GM12864 (cell line): ENCODE measurements around the gene GSE1.

Experiments used
- DNase-seq: peaks from one replicate; pipeline ENCODE4 v3.0.0-alpha.2; 2011; ENCODE audit warnings: low read depth
- H3K4me3 ChIP-seq: 2 replicates; pipeline ENCODE4 v1.5.1; 2011; ENCODE audit warnings: mild to moderate bottlenecking, low read depth, low read length, control low read depth
- TF ChIP-seq, protein P1 (sequence below): IDR thresholded peaks from 2 replicates; pipeline ENCODE4 v1.5.1; 2011; ENCODE audit warnings: low read depth, mild to moderate bottlenecking, moderate library complexity, low read length, control low read depth, inconsistent platforms; ENCODE audit errors: missing control alignments

The GSE1 gene

DNA sequence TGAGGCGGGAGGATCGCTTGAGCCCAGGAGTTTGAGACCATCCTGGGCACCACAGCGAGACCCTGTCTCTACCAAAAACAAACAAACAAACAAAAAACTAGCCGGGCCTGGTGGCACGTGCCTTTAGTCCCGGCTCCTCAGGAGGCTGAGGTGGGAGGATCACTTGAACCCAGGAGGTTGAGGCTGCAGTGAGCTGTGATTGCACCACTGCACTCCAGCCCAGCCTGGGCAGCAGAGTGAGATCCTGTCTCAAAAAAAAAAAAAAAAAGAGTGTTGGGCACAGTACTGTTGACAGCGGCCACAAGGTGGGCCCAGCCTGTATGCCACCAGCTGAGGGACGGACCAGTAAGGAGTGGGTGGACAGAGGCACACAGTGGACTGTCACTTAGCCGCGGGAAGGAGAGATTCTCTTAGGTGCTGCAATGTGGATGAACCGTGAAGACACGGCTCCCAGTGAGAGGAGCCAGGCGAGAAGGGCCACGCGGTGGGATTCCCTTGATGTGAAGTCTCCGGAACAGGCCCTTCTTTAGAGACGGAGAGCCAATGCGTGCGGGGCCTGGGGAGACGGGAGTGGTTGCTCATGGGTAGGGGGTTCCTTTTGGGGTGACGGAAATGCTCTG is 31.1 kb downstream of the GSE1 start:
- TF ChIP-seq, protein P1, sequence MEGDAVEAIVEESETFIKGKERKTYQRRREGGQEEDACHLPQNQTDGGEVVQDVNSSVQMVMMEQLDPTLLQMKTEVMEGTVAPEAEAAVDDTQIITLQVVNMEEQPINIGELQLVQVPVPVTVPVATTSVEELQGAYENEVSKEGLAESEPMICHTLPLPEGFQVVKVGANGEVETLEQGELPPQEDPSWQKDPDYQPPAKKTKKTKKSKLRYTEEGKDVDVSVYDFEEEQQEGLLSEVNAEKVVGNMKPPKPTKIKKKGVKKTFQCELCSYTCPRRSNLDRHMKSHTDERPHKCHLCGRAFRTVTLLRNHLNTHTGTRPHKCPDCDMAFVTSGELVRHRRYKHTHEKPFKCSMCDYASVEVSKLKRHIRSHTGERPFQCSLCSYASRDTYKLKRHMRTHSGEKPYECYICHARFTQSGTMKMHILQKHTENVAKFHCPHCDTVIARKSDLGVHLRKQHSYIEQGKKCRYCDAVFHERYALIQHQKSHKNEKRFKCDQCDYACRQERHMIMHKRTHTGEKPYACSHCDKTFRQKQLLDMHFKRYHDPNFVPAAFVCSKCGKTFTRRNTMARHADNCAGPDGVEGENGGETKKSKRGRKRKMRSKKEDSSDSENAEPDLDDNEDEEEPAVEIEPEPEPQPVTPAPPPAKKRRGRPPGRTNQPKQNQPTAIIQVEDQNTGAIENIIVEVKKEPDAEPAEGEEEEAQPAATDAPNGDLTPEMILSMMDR = no peak
- no peak for DNase-seq
- no peak overlapping the region for H3K4me3 ChIP-seq

GRCh38 chr16:85645021-85645589 is 32.0 kb downstream of the GSE1 start:
- DNase-seq = no peak
- H3K4me3 ChIP-seq = no peak overlapping the region
- TF ChIP-seq, protein P1 = no peak

DNA sequence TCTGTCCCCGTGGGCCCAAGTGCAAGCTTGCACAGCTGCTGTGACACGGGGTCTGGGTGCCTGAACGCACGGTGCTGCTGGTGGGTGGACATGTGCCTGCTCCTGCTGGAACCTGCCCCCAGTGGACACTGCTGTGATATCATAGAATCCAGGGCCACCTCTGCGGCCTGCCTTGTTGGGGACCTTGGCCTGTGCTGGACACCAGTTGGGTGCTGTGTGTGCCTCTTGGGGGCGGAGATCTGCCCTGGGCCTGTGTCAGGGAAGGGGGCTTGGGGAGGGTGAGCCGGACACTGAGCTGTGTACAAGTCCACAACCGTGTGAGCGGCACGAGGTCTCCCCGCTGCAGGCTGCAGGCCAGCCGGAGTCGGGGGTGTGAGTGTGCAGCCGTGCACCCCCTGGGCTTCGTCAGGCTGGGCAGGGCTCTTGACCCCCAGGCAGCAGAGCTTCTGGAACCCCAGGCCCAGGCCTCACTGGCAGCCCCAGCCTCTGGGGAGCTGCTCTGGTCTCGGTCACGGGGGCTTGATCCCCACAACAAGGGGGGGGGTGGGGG is 33.3 kb downstream of the GSE1 start:
- no peak overlapping the region for H3K4me3 ChIP-seq
- DNase-seq = no peak
- TF ChIP-seq, protein P1 = no peak

- TF ChIP-seq, protein P1 = no peak
- DNase-seq = no peak
- no peak overlapping the region for H3K4me3 ChIP-seq
These were observed 33.9 kb downstream of the GSE1 start for GRCh38 chr16:85646976-85647375.

DNA sequence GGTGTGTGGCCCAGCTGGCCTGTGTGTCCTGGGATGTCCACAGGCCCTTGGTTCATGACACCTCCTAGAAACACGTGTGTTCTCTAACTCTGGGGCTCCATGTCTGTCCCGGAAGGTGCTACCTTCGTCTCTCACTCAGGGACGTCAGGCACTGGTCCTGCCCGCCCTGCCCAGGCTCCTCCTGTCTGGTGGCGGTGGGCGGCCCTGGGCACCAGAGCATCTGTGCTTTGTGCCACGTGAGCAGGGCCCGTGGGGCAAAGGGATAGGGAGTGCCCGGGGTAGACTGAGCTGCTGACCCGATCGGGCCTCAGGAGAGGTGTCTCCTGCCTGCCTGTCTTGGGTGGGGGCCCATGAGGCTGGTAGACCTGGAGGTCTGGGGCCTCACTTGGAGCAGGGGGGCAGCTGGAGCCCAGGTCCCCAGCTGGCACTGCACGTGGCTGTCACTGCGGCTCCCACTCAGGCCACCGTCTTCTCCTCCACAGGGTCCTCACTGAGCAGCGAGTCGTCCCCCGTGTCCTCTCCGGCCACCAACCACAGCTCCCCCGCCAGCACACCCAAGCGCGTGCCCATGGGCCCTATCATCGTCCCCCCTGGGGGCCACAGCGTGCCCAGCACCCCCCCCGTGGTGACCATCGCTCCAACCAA is 35.1 kb downstream of the GSE1 start:
- H3K4me3 ChIP-seq = no peak overlapping the region
- TF ChIP-seq, protein P1 = no peak
- DNase-seq = no peak

GRCh38 chr16:85648805-85649204 is 35.7 kb downstream of the GSE1 start:
- TF ChIP-seq, protein P1 = no peak
- DNase-seq = no peak
- H3K4me3 ChIP-seq = no peak overlapping the region
